Measurements from ENCODE around the gene GPATCH4. TPM values are rescaled to one million over a fixed set of nuclear protein-coding genes. Genes with fewer than 3 reads are reported as not detected.

GPATCH4 gene
- total RNA-seq, 2 donors from 2014 or later: 47.9 to 135 TPM

DNA sequence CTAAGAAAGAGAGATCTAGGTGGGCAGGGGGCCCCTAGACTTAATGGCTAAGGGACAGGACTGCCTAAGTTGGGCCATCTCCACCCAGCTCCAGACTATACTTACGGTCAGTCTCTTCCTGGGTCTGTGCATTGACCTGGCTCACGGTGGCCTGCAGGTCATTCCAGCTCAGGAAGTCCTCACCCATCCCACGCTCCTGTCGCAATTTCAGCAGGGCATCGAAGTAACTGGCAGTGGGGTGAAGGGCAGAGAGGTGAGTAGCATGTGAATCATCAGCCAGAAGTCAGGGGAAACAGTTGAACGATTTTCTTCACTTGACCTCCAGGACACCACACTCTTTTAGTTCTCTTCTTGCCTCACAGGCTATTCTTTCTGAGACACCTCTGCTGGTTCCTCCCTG is 49.4 kb downstream of the GPATCH4 start:
- Mint-ChIP-seq H3K9me3 (no peaks in the 10 kb centered on the region), H3K4me3 (peak overlapping the region; percentile 4), H3K27me3 (no peaks in the 10 kb centered on the region), H3K4me1 (ENCODE audit: low read depth in 2 of 2) (peaks cover 7 to 14% of the 10 kb centered on the region in 2 donors), H3K36me3 (no peaks in the 10 kb centered on the region), H3K27ac (peak overlapping the region in 1 of 2 donors; percentile 9)
- ATAC-seq (peak in 1 of 2 donors; percentile 31), DNase-seq (ENCODE audit: low spot score) (no peak)

DNA sequence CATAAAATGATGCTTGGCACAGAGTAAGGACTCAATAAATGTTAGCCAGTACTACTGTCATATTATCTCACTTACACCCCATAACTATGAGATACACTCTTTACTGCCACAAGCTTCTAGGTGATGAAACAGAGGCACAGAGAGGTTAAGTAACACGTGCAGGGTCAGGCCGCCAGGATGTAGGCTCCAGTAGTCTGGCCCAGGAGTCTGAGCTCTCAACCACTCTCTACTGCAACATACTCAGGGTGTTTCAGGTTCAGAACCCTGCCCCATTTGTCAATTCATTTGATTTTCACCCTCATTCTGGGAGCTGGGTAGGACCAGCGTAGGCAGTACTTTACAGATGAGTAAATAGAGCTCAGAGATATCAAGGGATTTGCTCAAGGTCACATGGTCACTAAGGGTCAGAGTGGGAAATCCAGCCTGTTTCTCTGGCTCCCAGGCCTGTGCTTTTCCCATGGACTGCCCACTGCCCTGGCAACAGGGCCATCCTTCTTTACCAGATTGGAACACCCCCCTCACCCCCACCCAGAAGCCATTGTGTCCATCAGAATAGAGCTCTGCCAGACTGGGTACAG is 50.1 kb downstream of the GPATCH4 start:
- H3K9me3 Mint-ChIP-seq: no peaks in the 10 kb centered on the region
- DNase-seq (ENCODE audit: low spot score): no peak

DNA sequence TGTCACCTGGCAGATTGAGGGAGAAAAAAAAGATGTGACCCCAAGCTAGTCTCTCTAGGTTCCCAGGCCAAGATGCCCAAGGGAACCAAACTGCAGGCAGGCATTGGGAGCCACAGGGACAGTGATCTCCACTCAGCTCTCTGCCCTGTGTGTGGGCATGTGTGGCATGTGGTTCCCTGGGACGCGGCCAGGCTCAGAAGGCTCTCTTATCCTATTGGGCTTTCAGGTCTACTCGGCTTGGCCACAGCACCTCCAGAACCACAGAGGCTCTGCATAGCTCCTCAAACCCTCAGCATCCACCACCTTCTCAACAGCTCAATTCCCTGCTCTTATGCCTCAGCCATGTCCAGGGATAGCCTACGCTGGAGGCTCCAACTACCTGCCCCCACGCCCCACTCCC is 50.9 kb downstream of the GPATCH4 start:
- no peaks in the 10 kb centered on the region for H3K36me3 Mint-ChIP-seq
- H3K27me3 Mint-ChIP-seq: no peaks in the 10 kb centered on the region
- peaks cover 7 to 14% of the 10 kb centered on the region in 2 donors for H3K4me1 Mint-ChIP-seq (ENCODE audit: low read depth in 2 of 2)
- H3K27ac Mint-ChIP-seq: no peak overlapping the region
- ATAC-seq (peak in 1 of 2 donors; percentile 8), DNase-seq (ENCODE audit: low spot score) (no peak)
- no peaks in the 10 kb centered on the region for H3K9me3 Mint-ChIP-seq
- H3K4me3 Mint-ChIP-seq: no peak overlapping the region

More for the DNA sequence above, 50.1 kb downstream of the GPATCH4 start:
- H3K4me1 Mint-ChIP-seq (ENCODE audit: low read depth in 2 of 2): peaks cover 7 to 14% of the 10 kb centered on the region in 2 donors
- peak in 1 of 2 donors; percentile 41 for ATAC-seq
- H3K27ac Mint-ChIP-seq: no peak overlapping the region
- H3K36me3 Mint-ChIP-seq: no peaks in the 10 kb centered on the region
- no peak overlapping the region for H3K4me3 Mint-ChIP-seq
- no peaks in the 10 kb centered on the region for H3K27me3 Mint-ChIP-seq

DNA sequence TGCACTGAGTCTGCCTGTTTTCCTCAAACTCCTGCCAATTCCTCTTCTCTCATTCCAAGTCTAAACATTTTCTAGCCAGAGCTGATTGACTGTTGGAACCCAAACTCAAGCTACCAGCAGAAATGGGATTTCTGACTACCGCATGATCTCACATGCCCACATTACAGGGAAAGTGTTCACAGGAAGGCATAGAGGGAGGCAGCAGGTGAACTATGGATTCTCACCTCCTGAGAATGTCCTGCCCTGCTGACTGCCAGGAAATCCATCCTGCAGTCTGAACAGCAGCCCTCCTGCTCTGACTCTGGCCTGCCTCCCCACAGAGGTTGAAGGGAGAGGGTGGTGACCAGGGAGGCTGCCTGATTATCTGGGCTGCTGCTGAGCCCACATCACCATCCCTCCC is 51.4 kb downstream of the GPATCH4 start:
- H3K4me1 Mint-ChIP-seq (ENCODE audit: low read depth in 2 of 2): peaks cover 9 to 14% of the 10 kb centered on the region in 2 donors
- no peak overlapping the region for H3K27ac Mint-ChIP-seq
- H3K4me3 Mint-ChIP-seq: no peak overlapping the region
- DNase-seq (ENCODE audit: low spot score): no peak
- no peaks in the 10 kb centered on the region for H3K27me3 Mint-ChIP-seq
- H3K9me3 Mint-ChIP-seq: no peaks in the 10 kb centered on the region
- no peaks in the 10 kb centered on the region for H3K36me3 Mint-ChIP-seq
- no peak for ATAC-seq

DNA sequence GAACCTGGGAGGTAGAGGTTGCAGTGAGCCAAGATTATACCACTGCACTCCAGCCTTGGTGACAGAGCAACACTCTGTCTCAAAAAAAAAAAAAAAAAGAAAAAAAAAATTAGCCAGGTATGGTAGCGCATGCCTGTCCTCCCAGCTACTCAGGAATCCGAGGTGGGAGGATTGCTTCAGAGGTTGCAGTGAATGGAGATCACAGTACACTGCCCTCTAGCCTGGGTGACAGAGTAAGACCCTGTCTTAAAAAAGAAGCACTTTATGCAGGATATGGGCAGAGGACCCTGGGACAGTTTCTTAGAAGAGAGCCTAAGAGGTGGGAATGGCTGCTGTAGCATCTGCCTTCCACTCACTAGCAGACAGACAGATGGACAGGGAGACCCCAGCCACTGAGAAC is 51.9 kb downstream of the GPATCH4 start:
- ATAC-seq (no peak), DNase-seq (ENCODE audit: low spot score) (no peak)
- Mint-ChIP-seq H3K27me3 (no peaks in the 10 kb centered on the region), H3K36me3 (no peaks in the 10 kb centered on the region), H3K4me1 (ENCODE audit: low read depth in 2 of 2) (peaks cover 14% of the 10 kb centered on the region in 2 donors), H3K27ac (no peak overlapping the region), H3K4me3 (no peak overlapping the region), H3K9me3 (no peaks in the 10 kb centered on the region)

DNA sequence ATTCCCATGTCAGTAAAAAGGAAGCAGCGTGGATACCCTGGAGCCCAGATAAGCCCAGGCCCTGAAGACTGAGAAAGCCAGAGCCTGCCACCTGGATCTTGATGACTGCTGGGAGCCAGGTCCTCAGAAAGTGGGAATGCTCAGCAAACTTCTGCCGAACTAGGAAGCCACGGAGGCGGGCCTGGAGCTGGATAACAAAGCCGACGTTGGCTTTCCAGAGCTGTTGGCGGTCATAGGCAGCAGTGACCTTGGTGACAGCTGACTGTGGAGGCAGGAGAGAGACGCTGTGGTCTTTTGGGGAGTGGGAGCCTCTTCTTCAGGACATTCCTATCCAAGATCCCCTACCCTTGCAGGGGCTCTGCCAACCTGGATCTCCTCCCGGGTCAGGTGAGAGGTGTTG is 53.3 kb downstream of the GPATCH4 start:
- Mint-ChIP-seq H3K36me3 (no peaks in the 10 kb centered on the region), H3K4me3 (no peak overlapping the region), H3K27ac (no peak overlapping the region), H3K27me3 (no peaks in the 10 kb centered on the region), H3K4me1 (ENCODE audit: low read depth in 2 of 2) (peaks cover 9 to 11% of the 10 kb centered on the region in 2 donors), H3K9me3 (no peaks in the 10 kb centered on the region)
- DNase-seq (ENCODE audit: low spot score) (no peak), ATAC-seq (no peak)

DNA sequence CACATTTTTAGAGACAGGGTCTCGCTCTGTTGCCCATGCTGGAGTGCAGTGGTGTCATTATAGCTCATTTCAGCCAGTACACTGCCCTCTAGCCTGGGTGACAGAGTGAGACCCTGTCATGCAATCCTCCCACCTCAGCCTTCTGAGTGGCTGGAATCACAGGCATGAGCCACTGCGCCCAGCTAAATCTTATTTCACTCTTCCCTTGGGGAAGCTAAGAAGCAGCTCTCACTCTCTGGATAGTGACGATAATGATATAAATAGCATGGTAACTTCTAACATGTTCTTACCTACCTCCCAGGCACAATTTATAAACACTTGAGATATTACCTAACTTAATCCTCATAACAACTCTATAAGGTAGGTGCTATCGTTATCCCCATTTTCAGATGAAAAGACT is 53.8 kb downstream of the GPATCH4 start:
- no peaks in the 10 kb centered on the region for H3K36me3 Mint-ChIP-seq
- H3K4me1 Mint-ChIP-seq (ENCODE audit: low read depth in 2 of 2): peaks cover 5 to 10% of the 10 kb centered on the region in 2 donors
- H3K27me3 Mint-ChIP-seq: no peaks in the 10 kb centered on the region
- no peak overlapping the region for H3K4me3 Mint-ChIP-seq
- ATAC-seq: no peak
- no peak for DNase-seq (ENCODE audit: low spot score)
- H3K27ac Mint-ChIP-seq: no peak overlapping the region
- no peaks in the 10 kb centered on the region for H3K9me3 Mint-ChIP-seq

DNA sequence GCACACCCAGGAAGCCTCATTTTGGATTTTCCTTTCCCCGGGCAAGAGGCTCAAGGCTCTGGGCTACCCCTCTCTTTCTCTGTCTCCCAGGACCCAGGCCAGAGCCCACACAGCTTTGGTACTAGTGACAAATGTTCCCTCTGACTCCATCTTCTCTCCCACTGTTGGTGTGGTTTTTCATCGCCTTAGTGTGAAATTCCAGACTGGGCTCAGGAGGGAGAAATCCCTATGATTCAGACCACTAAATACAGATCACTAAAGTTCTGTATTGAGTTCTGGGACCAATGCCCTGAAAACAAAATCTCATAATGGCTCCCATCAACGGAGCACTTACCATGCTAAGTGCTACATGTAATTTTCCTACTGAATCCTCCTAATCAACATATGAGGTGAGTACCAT is 55.0 kb downstream of the GPATCH4 start:
- no peak overlapping the region for H3K4me3 Mint-ChIP-seq
- no peaks in the 10 kb centered on the region for H3K36me3 Mint-ChIP-seq
- no peaks in the 10 kb centered on the region for H3K9me3 Mint-ChIP-seq
- H3K4me1 Mint-ChIP-seq (ENCODE audit: low read depth in 2 of 2): peaks cover 0 to 7% of the 10 kb centered on the region in 2 donors
- no peak overlapping the region for H3K27ac Mint-ChIP-seq
- no peak for DNase-seq (ENCODE audit: low spot score)
- ATAC-seq: no peak
- H3K27me3 Mint-ChIP-seq: no peaks in the 10 kb centered on the region

DNA sequence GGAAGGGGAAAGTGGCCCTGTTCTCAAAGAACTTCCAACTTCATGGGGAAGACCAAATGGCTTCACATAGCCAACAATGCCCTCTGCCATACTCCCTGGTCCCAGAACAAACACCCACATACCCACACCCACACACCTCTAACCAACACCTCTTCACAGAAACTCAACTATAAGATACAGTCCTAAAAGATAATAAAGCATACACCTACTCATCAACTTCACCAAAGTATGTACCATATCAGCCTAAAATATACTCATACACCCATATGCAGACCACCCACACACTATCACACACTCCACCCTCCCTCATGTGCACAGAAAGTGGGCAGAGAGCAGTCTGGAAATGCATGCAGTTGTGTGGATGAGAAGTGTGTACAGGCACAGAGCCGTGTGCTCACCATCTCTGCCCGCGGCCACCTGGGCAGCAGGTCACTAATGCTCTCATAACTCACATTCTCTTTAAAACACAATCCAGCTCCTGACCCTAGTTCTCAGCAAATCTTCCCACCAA is 56.6 kb downstream of the GPATCH4 start:
- Mint-ChIP-seq H3K36me3 (no peaks in the 10 kb centered on the region), H3K9me3 (no peaks in the 10 kb centered on the region), H3K4me3 (no peak overlapping the region), H3K27me3 (no peaks in the 10 kb centered on the region), H3K4me1 (ENCODE audit: low read depth in 2 of 2) (peaks cover 0 to 7% of the 10 kb centered on the region in 2 donors), H3K27ac (no peak overlapping the region)
- DNase-seq (ENCODE audit: low spot score) (no peak), ATAC-seq (no peak)

Other genes with a start within 250 kb of the GPATCH4 start
- not detected for gene RHBG, start 232.3 kb downstream of the GPATCH4 start, total RNA-seq
- gene MEF2D, start 100.7 kb downstream of the GPATCH4 start, total RNA-seq: 10 to 100 TPM; 48.1 to 62.2 TPM
- 1 to 10 TPM; 3.4 to 6.4 TPM for gene IQGAP3, start 28.9 kb downstream of the GPATCH4 start, total RNA-seq
- 1 to 10 TPM; 1.8 to 2.2 TPM for gene TTC24, start 21.8 kb downstream of the GPATCH4 start, total RNA-seq
- 10 to 100 TPM; 54.0 to 67.5 TPM for gene NAXE, start 9.7 kb downstream of the GPATCH4 start, total RNA-seq
- not detected for gene HAPLN2, start 17.9 kb upstream of the GPATCH4 start, total RNA-seq
- gene BCAN, start 40.6 kb upstream of the GPATCH4 start, total RNA-seq: under 1 TPM; 0.36 to 0.67 TPM
- gene NES, start 75.9 kb upstream of the GPATCH4 start, total RNA-seq: not detected
- gene CRABP2, start 104.1 kb upstream of the GPATCH4 start, total RNA-seq: 1 to 10 TPM; 2.4 to 4.6 TPM
- gene METTL25B, start 127.0 kb upstream of the GPATCH4 start, total RNA-seq: 10 to 100 TPM; 33.0 to 37.4 TPM
- gene ISG20L2, start 127.3 kb upstream of the GPATCH4 start, total RNA-seq: 10 to 100 TPM; 67.5 to 97.5 TPM
- gene MRPL24, start 139.6 kb upstream of the GPATCH4 start, total RNA-seq: 10 to 100 TPM; 52.9 to 71.2 TPM
- 100 to 1,000 TPM; 208 to 308 TPM for gene HDGF, start 150.2 kb upstream of the GPATCH4 start, total RNA-seq
- 100 to 1,000 TPM in 1 of 2 donors, 10 to 100 TPM in 1; 86.2 to 116 TPM for gene PRCC, start 166.1 kb upstream of the GPATCH4 start, total RNA-seq
- gene SH2D2A, start 215.4 kb upstream of the GPATCH4 start, total RNA-seq: 100 to 1,000 TPM; 153 to 188 TPM